ENCODE results near the gene KRTAP4-6.
"Not testable (repeated sequence)": the region's sequence is repeated elsewhere in the genome, so short reads cannot be mapped to it uniquely, and the experiment has no call there.

Gene KRTAP4-6

DNA sequence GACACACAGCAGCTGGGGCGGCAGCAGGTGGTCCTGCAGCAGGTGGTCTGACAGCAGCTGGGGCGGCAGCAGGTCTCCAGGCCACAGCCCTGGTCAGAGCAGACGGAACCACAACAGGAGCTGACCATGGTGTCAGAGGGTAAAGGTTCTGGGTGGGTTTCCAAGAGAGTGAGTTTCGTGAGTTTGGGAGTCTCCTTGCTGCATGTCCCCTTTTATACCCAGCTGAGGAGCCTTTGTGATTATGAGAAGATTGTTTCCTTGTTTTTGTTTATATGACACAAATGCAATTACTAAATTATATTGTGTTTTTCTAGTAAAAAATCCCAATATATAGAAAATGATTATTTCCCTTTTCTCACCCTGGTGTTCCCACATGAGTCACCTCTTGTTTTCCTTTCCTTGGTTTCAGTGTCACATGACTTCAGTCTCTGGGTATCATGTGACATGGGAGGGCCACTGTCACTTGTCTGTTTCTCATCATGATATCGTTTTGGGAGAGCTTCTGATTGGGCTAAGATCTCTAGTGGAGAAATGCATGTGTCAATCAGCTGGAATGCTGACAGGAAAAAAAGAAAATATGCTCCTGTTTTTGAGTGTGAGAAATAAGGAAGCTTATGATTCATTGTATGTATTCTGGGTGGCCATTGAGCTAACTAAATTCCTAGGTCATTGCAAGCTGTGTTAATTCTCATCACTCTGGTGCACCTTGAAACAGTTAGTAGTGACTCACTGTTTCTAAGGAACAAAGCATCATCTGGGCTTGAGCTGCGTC lies at the start of gene KRTAP4-6:
TSS of gene KRTAP4-6 (minus strand) at position 185 of the 772 bp plus-strand sequence. CDS start at position 128, 57 bp downstream.
- no peak within 1 kb of the TSS for H3K4me2 ChIP-seq (ENCODE audit: low read length)
- no peaks in the 10 kb centered on the region for H3K27me3 ChIP-seq (ENCODE audit: insufficient read depth, low read length)
- H3K9ac ChIP-seq (ENCODE audit: low read length): no peak within 1 kb of the TSS
- no peak within 1 kb of the TSS for H3K4me3 ChIP-seq (ENCODE audit: low read depth, low read length, poor library complexity, severe bottlenecking)
- TF ChIP-seq EZH2 (IDR thresholded peaks at IDR 0.05; ENCODE audit: borderline replicate concordance, low read length) (no peak), CTCF (IDR thresholded peaks at IDR 0.05; ENCODE audit: low read length) (no peak)
- no peaks in the 10 kb centered on the region; the same call in 1 of the 2 replicates for H3K36me3 ChIP-seq (ENCODE audit: insufficient read depth, low read length)
- no peaks in the 10 kb centered on the region for H4K20me1 ChIP-seq (ENCODE audit: insufficient read depth, low read length)
- no peaks in the 10 kb centered on the region for H3K4me1 ChIP-seq (ENCODE audit: insufficient read depth, low read length, severe bottlenecking)
- no peaks in the 10 kb centered on the region for H3K79me2 ChIP-seq (ENCODE audit: insufficient read depth, low read length)
- no peaks in the 10 kb centered on the region for H3F3A ChIP-seq (ENCODE audit: insufficient read depth, low read length)
- no peak within 1 kb of the TSS for H2AFZ ChIP-seq (ENCODE audit: low read length)
- H3K9me2 ChIP-seq (ENCODE audit: low read depth, low read length): no peaks in the 10 kb centered on the region
- H3K9me3 ChIP-seq (ENCODE audit: low read length): 0 out of 2 replicates have a peak, but pooled peaks cover 3% of the 10 kb centered on the region
- H3K27ac ChIP-seq (ENCODE audit: low read depth, low read length, poor library complexity, severe bottlenecking): no peak within 1 kb of the TSS

GRCh38 chr17:41189837-41190318 lies 49.5 kb upstream of the KRTAP4-6 start, which contains the start of gene KRTAP9-1:
KRTAP9-1 (plus strand) TSS chr17:41189887; CDS start chr17:41189887, 0 bp downstream.
- not testable (repeated sequence) for H3K36me3 ChIP-seq (ENCODE audit: insufficient read depth, low read length); H3K4me1 ChIP-seq (ENCODE audit: insufficient read depth, low read length, severe bottlenecking); H2AFZ ChIP-seq (ENCODE audit: low read length); H3K9ac ChIP-seq (ENCODE audit: low read length); H3K4me2 ChIP-seq (ENCODE audit: low read length); H4K20me1 ChIP-seq (ENCODE audit: insufficient read depth, low read length); H3K79me2 ChIP-seq (ENCODE audit: insufficient read depth, low read length); H3K27ac ChIP-seq (ENCODE audit: low read depth, low read length, poor library complexity, severe bottlenecking); H3F3A ChIP-seq (ENCODE audit: insufficient read depth, low read length); H3K9me3 ChIP-seq (ENCODE audit: low read length); H3K4me3 ChIP-seq (ENCODE audit: low read depth, low read length, poor library complexity, severe bottlenecking); H3K27me3 ChIP-seq (ENCODE audit: insufficient read depth, low read length); H3K9me2 ChIP-seq (ENCODE audit: low read depth, low read length)

GRCh38 chr17:41186872-41187271 lies 46.5 kb upstream of the KRTAP4-6 start:
- Histone ChIP-seq H3K27ac (ENCODE audit: low read depth, low read length, poor library complexity, severe bottlenecking) (no peak overlapping the region), H3K4me2 (ENCODE audit: low read length) (no peak overlapping the region), H3K79me2 (ENCODE audit: insufficient read depth, low read length) (no peaks in the 10 kb centered on the region), H3F3A (ENCODE audit: insufficient read depth, low read length) (no peaks in the 10 kb centered on the region), H3K27me3 (ENCODE audit: insufficient read depth, low read length) (no peaks in the 10 kb centered on the region; the same call in 1 of the 2 replicates), H3K4me1 (ENCODE audit: insufficient read depth, low read length, severe bottlenecking) (no peaks in the 10 kb centered on the region), H3K9me3 (ENCODE audit: low read length) (no peaks in the 10 kb centered on the region), H3K4me3 (ENCODE audit: low read depth, low read length, poor library complexity, severe bottlenecking) (no peak overlapping the region), H3K9ac (ENCODE audit: low read length) (no peak overlapping the region), H3K9me2 (ENCODE audit: low read depth, low read length) (no peaks in the 10 kb centered on the region), H4K20me1 (ENCODE audit: insufficient read depth, low read length) (no peaks in the 10 kb centered on the region), H3K36me3 (ENCODE audit: insufficient read depth, low read length) (no peaks in the 10 kb centered on the region), H2AFZ (ENCODE audit: low read length) (no peak overlapping the region)
- TF ChIP-seq EZH2 (IDR thresholded peaks at IDR 0.05; ENCODE audit: borderline replicate concordance, low read length) (no peak), CTCF (IDR thresholded peaks at IDR 0.05; ENCODE audit: low read length) (no peak)
